ENCODE data around the gene RHEBL1.

The RHEBL1 gene

GRCh38 chr12:49108958-49109404 lies 39.2 kb upstream of the RHEBL1 start (continued):
- TF ChIP-seq ZNF18 (tag by site-specific recombination; IDR thresholded peaks at IDR 0.05) (no peak), ZNF645 (tag by site-specific recombination; IDR thresholded peaks at IDR 0.05) (no peak), ZNF600 (tag by site-specific recombination; IDR thresholded peaks at IDR 0.05) (peak; percentile 64; the same call in 1 of the 2 replicates), ZNF48 (tag by site-specific recombination; IDR thresholded peaks at IDR 0.05) (no peak), AEBP2 (tag by site-specific recombination; IDR thresholded peaks at IDR 0.05; ENCODE audit: borderline replicate concordance) (no peak), TCF7L2 (IDR thresholded peaks at IDR 0.05; ENCODE audit: borderline replicate concordance, low read depth, low read length) (no peak), ZNF76 (tag by site-specific recombination; IDR thresholded peaks at IDR 0.05; ENCODE audit: borderline replicate concordance, low read depth) (no peak), GFI1B (tag by site-specific recombination; IDR thresholded peaks at IDR 0.05) (no peak), KLF1 (tag by site-specific recombination; IDR thresholded peaks at IDR 0.05) (no peak), ZNF26 (tag by site-specific recombination; IDR thresholded peaks at IDR 0.05) (no peak)

GRCh38 chr12:49105504-49106084 lies 35.8 kb upstream of the RHEBL1 start:
- H3K36me3 ChIP-seq (ENCODE audit: control insufficient read depth in 2 of 2, insufficient read depth in 1 of 2, low read length in 2 of 2), result peaks cover 3 to 68% of the 10 kb centered on the region in 2 experiments; a peak in 2 of 3 replicates
- TF ChIP-seq ZNF23 (tag by site-specific recombination; IDR thresholded peaks at IDR 0.05; ENCODE audit: borderline replicate concordance) (no peak), ZNF175 (tag by site-specific recombination; IDR thresholded peaks at IDR 0.05) (no peak), ZNF423 (tag by site-specific recombination; IDR thresholded peaks at IDR 0.05) (no peak), ZNF157 (tag by site-specific recombination; IDR thresholded peaks at IDR 0.05) (no peak), GLI4 (tag by site-specific recombination; IDR thresholded peaks at IDR 0.05) (no peak), ZNF274 (IDR thresholded peaks at IDR 0.05; ENCODE audit: low read length) (no peak), ZNF274 (tag by site-specific recombination; IDR thresholded peaks at IDR 0.05; ENCODE audit: borderline replicate concordance) (no peak), SP2 (tag by site-specific recombination; IDR thresholded peaks at IDR 0.05) (no peak), ZNF518A (tag by site-specific recombination; conservative IDR thresholded peaks at IDR 0.05; ENCODE audit: low read depth) (no peak), ZNF600 (tag by site-specific recombination; IDR thresholded peaks at IDR 0.05) (no peak), YY2 (tag by site-specific recombination; IDR thresholded peaks at IDR 0.05) (no peak), ZBTB44 (tag by site-specific recombination; IDR thresholded peaks at IDR 0.05) (no peak), ZNF544 (tag by site-specific recombination; IDR thresholded peaks at IDR 0.05) (no peak)

More at GRCh38 chr12:49105504-49106084, 35.8 kb upstream of the RHEBL1 start:
- ChIA-PET POLR2A (interaction anchor here (1.1 to 3.9 kb wide), 2 partner anchors 24 to 26 kb away, joined by 3 to 18 read pairs; partner anchors contain the start of gene TUBA1B), CTCF (interaction anchor here (0.5 to 4.0 kb wide), 9 partner anchors 8 to 1080 kb away, joined by 4 to 27 read pairs (median 5); partner anchors contain the start of gene DHH)
- Histone ChIP-seq H3K9me3 (ENCODE audit: control insufficient read depth, insufficient read depth, low read depth, low read length) (no peaks in the 10 kb centered on the region), H3K27ac (ENCODE audit: extremely low read depth, low read depth, low read length) (no peak overlapping the region), H3K4me3 (ENCODE audit: low read depth, low read length) (no peak overlapping the region), H3K4me1 (ENCODE audit: control insufficient read depth, insufficient read depth, low read length) (peaks cover 10% of the 10 kb centered on the region)
